Stimulated activated CD4-positive, alpha-beta T cell treated with anti-CD3 and anti-CD28 coated beads, TNF-alpha, amount 100 ng/mL, for 48 hours (primary cell): ENCODE results near the gene PFKL.
A peak's percentile ranks its signal among the peaks of the same experiment; 100 is the strongest.
"Not testable (repeated sequence)": the region's sequence is repeated elsewhere in the genome, so short reads cannot be mapped to it uniquely, and the experiment has no call there.

Source experiments
- DNase-seq, 3 donors: peaks; one replicate each; pipeline ENCODE4 v3.0.0-alpha.2; 2020; ENCODE audit warnings: low read depth in 3 of 3

PFKL gene

GRCh38 chr21:44294391-44295162, 5.3 kb upstream of the PFKL start:
- no peak for DNase-seq

DNA sequence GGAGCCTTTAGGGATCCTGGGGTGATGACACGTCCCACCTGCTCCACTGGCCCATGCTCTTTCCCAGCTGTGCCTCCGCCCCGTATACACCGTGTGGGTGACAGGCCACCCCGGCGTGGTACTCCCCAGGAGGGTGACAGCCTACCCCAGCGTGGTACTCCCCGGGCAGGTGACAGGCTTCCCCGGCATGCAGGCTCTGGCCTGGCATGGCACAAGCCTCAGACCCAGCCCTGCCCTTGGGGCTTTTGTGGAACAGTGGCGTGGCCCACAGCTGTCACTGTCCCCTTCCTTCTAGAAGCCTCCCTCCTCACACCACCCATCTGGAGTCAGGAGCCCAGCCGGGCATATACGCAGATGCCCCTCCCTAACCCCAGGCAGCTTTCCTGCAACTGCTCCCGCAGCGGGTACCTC, 4.7 kb upstream of the PFKL start:
- DNase-seq: no peak

- DNase-seq: no peak
These were observed 4.2 kb upstream of the PFKL start for GRCh38 chr21:44295646-44296045.

DNA sequence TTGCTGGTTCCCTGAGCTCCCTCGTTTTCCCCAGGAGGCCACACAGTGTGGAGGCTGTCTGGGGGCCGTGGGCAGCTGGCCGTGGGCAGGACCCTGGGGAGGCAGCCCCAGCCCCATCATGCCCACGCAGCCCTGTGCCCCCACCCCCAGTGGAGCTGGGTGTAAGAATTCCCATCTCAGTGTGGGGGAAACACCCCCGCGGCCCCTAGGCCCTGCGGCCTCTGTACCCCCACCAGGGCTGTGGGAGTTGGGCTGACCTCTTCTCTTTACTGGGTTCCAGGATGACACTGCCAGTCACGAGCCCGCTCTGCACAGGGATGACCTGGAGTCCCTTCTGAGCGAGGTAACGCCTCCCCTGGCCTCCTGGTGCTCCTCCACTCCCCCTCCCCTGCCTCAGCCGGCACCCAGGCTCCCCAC, 3.7 kb upstream of the PFKL start:
- no peak for DNase-seq

DNA sequence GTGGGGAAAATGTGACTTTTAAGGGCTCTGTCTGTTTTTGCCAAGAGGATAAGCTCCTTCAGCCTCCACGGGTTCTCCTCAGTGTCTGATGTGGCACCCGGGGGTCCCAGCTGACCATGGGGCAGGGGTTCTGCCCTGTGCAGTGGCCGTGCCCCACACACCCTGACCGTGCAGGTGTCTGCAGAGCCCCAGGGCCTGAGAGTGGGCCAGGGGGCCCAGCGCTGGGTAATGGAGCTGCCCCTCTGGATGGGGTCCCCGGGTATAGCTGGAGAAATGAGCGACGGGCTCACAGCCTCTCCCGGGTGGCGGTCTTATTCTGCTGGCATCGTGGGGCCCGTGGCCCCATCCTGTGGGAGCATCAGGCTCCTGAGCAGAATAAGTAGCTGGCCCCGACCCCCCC, 2.9 kb upstream of the PFKL start:
- DNase-seq: no peak

DNA sequence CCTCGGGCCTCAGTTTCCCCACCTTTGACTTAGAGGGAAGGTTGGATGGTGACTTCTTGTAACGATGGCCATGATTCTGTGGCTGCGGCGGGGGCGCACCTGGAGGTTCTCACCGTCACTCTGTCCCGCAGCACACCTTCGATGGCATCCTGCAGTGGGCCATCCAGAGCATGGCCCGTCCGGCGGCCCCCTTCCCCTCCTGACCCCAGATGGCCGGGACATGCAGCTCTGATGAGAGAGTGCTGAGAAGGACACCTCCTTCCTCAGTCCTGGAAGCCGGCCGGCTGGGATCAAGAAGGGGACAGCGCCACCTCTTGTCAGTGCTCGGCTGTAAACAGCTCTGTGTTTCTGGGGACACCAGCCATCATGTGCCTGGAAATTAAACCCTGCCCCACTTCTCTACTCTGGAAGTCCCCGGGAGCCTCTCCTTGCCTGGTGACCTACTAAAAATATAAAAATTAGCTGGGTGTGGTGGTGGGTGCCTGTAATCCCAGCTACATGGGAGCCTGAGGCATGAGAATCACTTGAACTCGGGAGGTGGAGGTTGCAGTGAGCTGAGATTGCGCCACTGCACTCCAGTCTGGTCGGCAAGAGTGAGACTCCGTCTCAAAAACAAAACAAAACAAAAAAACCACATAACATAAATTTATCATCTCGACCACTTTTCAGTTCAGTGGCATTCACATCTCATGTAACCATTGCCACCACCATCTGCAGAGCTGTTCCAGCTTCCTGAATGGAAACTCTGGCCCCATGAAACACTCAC, 2.1 kb upstream of the PFKL start:
- peak; percentile 58 to 75 (median 67) for DNase-seq

DNA sequence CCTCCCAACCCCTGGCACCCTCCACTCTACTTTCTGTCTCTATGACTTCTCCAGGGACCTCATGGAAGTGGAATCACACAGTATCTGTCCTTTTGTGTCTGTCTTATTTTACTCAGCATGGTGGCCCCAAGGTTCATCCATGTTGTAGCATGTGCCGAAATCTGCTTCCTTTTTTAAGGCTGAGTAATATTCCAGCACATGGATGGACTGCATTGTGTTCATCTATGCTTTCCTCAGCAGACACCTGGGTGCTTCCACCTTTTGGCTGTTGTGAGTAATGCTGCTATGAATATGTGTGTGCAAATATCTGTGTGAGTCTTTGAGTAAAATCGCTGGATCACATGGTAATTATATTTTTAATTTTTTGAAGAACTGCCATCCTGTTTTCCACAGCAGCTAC, 1.6 kb upstream of the PFKL start:
- no peak for DNase-seq

DNA sequence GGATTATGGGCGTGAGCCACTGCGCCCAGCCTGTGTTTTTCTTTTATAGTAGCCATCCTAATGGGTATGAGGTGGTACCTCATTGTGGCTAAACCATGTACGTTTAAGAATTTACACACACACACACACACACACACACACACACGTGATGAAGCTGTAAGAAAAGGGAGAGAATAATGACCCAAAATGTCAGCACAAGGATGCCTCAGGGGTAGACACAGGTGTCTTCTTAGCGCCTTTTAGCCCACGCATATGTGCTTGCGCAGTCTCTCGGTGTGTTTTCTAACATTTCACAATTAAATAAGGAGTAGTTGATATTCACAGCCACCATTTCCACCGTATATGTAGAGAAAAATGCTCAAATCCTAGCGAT, 782 bp upstream of the PFKL start:
- no peak for DNase-seq

DNA sequence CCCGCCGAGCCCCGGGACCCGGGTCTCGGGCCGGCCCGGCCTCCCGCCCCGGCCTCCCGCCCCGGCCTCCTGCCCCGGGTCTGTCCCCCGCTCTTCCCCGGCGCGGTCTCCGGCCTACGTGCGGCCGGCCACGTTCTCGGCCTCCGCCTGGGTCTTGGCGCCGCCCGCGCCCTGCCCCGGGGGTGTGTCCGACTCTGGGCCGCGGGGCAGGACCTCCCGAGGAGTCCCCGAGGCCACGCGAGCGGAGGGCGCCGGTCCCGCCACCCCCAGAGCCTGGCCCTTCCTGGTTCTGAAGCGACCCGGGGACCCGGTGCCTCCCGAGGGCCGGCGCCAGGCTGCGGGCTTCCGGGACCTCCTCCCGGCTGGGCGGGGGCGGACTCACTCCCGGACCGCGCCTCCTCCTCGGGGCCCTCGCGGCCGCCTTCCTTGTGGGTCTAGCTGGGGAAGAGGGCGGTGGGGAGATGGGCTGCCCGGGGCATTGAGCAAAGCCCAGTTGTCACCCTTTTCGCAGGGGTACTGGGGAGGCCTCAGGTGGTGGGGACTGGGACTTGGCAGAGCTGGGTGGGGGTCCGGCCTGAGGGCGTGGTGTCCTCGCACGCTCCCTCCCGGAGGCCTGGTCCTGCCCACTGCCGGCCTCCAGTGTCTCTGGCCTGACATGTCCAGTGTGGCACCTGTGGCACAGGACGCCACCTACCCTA, 558 bp downstream of the PFKL start:
- DNase-seq: peak; percentile 28 to 58 (median 31)

DNA sequence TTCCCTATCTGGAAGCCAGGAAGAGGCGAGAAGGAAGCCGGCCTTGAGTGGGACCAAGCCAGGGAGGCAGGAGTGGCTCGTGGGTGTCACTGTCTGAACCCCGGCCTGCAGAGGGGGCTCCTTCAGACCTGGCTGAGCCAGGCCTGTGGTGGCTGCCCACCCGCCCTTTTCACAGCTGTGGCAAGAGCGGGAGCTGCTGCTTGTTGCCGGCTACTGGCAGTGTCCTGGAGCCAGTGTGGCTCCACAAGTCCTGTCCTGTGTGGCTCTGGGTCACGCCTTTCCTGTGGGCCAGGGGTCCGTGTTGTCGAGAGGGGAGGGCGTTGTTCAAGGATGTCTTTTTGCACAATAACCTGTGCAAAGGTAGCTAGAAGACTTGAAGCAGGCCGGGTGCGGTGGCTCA, 1.3 kb downstream of the PFKL start:
- no peak for DNase-seq

DNA sequence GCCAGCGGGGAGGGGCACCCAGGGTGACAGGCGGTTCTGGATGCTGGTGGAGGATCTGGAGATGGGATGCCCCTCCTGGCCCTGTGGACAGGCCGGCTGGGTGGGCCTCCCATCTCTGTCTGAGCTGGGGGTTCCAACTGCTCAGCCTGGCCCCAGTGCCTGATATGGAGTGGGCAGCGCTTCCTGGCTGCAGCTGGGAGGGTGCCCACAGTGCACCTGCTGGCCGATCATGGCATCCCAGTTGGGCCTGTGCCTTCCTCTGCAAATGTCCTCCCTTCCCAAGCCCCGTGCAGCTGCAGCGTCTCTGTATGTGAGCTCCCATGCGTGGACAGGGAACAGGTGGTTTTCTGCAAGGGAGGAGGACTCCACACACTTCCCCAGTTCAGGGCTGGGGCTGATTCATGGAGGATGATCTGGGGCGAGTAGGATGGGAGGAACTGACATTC, 2.1 kb downstream of the PFKL start:
- DNase-seq: no peak

- DNase-seq: not testable (repeated sequence)
These were observed 2.9 kb downstream of the PFKL start for GRCh38 chr21:44302573-44303401.

- DNase-seq: no peak
These were observed 3.7 kb downstream of the PFKL start for GRCh38 chr21:44303490-44303981.

DNA sequence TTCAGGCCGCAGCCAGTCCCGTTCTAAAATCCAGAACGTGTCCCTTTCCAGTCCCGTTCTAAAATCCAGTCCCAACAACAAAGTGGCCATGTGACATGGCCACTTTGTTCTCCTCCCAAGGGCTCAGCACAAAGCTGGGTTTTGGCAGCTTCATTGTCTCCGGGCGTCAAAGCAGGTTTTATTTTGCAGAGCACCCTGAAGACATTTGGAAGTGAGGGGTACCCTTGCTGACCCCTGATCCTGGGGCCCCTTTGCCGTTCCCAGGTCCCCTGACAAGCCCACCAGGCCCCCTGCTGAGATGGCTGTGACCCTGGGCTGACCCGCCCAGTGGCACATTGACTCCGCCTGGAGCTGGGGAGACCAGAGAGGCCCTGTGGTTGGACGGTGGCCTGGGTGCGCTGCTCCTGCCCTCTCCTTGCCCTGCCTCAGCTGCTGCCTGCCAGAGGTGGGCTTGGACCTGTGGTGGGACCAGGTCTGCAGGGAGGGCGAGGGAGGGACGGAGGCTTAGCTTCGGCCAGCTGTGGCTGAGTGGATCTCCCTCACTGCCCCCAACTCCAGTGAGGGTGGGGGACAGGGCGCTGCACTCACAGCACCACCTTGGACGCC, 4.3 kb downstream of the PFKL start:
- no peak for DNase-seq

DNA sequence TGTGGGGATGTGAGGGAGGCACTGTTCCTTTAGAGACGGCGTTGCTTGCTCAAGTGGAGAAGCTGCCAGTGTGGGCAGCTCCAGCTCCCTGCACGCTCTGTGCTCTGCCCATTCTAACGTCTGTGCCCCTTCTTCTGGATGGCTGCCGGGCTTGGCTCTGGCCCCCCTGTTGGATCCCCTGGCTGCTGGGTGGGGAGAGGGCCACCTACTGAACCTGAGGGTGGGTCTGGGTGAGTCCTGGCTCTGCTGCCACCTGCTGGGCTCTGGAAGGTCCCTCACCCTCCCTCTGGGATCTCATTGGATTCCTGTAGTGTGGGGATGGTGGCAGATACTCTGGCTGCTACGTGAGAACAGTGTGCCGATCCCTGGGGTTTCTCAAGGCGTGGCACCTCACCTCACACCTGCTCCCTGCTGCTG, 5.0 kb downstream of the PFKL start:
- DNase-seq: peak in 1 of 3 donors; percentile 29

- DNase-seq: no peak
These were observed 5.8 kb downstream of the PFKL start for GRCh38 chr21:44305691-44306090.

DNA sequence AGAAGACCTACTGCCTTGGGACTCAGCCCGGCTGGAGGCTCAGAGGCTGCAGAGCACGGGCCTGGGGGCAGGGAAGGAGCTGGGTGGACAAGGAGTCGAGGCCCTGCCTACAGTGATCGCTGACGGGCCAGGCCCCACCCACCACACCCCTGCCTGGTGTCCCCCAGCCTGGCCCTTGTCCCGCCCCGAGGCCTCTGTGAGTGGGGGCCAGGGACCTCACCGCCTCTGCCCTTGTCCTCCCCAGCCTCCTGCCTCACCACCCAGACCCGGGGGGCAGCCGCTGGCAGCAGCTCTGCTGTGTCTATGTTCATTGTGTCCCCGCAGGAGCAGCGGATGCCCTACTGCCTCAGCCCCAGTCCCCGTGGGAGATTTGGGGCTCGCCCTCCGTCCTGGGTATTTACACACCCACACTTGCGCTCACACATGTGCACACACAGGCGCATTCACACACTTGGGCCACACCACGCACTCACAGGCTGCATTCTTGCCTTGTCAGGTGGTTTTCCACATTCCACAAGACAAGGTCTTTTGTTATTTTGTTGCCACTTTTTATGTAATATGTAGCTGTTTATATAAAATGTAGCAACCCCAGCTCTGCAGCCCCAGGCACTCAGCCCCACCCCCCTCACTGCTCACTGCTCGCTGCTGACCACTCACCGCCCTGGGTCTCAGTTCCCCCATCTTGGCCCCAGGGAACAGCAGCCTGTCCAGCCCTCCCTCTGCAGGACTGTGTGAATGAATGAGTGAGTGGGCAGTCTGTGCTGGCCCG, 7.3 kb downstream of the PFKL start:
- DNase-seq: no peak

DNA sequence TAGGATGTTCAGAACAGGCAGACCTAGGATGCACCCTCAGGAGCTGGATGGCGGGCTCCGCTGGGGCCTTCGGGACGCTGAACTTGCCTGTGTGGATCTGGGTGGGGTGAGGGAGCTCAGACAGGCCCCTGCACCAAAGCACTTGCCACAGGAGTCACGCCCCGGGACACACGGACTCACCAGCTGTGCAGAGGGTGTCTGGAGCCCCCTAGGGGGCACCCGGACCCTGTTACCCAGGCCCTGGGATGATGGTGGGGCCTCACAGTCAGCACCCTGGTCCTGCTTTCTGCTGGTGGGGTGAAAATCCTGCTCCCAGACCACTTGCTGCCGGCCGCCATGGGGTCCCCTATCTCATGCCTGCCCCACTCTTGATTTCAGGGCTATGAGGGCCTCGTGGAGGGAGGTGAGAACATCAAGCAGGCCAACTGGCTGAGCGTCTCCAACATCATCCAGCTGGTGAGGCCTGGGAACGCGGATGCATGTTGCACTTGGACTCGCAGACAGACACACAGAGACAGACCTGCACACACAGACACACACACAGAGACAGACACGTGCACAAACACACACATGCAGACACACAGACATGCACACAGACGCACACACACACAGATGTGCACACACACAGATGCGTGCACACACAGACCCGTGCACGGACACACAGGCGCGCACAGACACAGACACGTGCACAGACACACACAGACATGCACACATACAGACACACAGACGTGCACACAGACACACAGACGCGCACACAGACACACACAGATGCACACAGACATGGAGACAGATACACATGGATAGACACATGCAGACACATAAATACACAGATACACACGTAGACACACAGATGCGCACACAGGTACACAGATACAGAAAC, 11.0 kb downstream of the PFKL start:
- no peak for DNase-seq

DNA sequence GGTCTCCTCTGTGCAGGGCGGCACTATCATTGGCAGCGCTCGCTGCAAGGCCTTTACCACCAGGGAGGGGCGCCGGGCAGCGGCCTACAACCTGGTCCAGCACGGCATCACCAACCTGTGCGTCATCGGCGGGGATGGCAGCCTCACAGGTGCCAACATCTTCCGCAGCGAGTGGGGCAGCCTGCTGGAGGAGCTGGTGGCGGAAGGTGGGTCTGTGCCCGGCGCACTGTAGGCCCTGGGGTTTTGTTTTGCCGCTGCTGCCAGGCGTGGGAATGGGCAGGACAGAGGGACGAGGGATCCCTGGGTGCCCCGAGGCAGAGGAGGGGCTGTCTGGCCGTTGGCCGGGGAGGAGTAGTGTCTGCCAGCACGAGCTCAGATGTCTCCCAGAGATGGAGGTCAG, 12.2 kb downstream of the PFKL start:
- DNase-seq: no peak
